Measurements from ENCODE around the gene RANGAP1. TPM values are rescaled to one million over a fixed set of nuclear protein-coding genes. Genes with fewer than 3 reads are reported as not detected.

Gene RANGAP1
- total and polyA plus RNA-seq, 2 of the 13 experiments (the other 11 are each of a cell fraction or from before 2014, with no cell fraction given), result 51.8 to 83.9 TPM

- no peak for TF ChIP-seq ZNF549 (CRISPR knock-in tag; IDR thresholded peaks at IDR 0.05)
- TF ChIP-seq ZHX2 (IDR thresholded peaks at IDR 0.05; ENCODE audit: low read depth), result no peak
- no peak for TF ChIP-seq ZHX2 (CRISPR knock-in tag; IDR thresholded peaks at IDR 0.05; ENCODE audit: borderline replicate concordance)
- no peak for TF ChIP-seq DNMT1 (CRISPR knock-in tag; IDR thresholded peaks at IDR 0.05)
- TF ChIP-seq ZNF782 (CRISPR knock-in tag; IDR thresholded peaks at IDR 0.05; ENCODE audit: borderline replicate concordance), result peak; percentile 42; the same call in 1 of the 2 replicates
- TF ChIP-seq GMEB1 (CRISPR knock-in tag; IDR thresholded peaks at IDR 0.05; ENCODE audit: borderline replicate concordance), result peak; percentile 52; the same call in 1 of the 2 replicates
- no peak for TF ChIP-seq ZNF484 (CRISPR knock-in tag; IDR thresholded peaks at IDR 0.05; ENCODE audit: borderline replicate concordance, low read depth)
- TF ChIP-seq ZNF280D (CRISPR knock-in tag; IDR thresholded peaks at IDR 0.05), result no peak
- no peak for TF ChIP-seq FOXK2 (IDR thresholded peaks at IDR 0.05)
- TF ChIP-seq ZNF800 (CRISPR knock-in tag; IDR thresholded peaks at IDR 0.05), result no peak
- TF ChIP-seq ZNF546 (CRISPR knock-in tag; conservative IDR thresholded peaks at IDR 0.05), result no peak
- TF ChIP-seq MLX (CRISPR knock-in tag; IDR thresholded peaks at IDR 0.05), result no peak
- no peak for TF ChIP-seq ZNF256 (CRISPR knock-in tag; conservative IDR thresholded peaks at IDR 0.05)
Measured at GRCh38 chr22:41197038-41197972, 88.7 kb downstream of the RANGAP1 start (continued).
